Sigmoid colon (tissue), 3 donors: ENCODE measurements around the gene NLGN4Y.

Source experiments
- POLR2A ChIP-seq, 2 donors: fragments of 450-650 bp; IDR thresholded peaks; one replicate each; pipeline ENCODE4 v1.6.1; 2016; ENCODE audit warnings: antibody characterized with exemption in 2 of 2, mild to moderate bottlenecking in 2 of 2, moderate library complexity in 2 of 2
- TF ChIP-seq, protein P1 (sequence below), 4 experiments: fragments of 450-650 bp in 3 of 4; fragments of 200-600 bp in 1 of 4; IDR thresholded peaks; one replicate each; pipeline ENCODE4 v1.5.1; 2016 to 2019; ENCODE audit warnings: antibody characterized with exemption in 4 of 4, mild to moderate bottlenecking in 3 of 4, moderate library complexity in 2 of 4

- TF ChIP-seq, protein P1, sequence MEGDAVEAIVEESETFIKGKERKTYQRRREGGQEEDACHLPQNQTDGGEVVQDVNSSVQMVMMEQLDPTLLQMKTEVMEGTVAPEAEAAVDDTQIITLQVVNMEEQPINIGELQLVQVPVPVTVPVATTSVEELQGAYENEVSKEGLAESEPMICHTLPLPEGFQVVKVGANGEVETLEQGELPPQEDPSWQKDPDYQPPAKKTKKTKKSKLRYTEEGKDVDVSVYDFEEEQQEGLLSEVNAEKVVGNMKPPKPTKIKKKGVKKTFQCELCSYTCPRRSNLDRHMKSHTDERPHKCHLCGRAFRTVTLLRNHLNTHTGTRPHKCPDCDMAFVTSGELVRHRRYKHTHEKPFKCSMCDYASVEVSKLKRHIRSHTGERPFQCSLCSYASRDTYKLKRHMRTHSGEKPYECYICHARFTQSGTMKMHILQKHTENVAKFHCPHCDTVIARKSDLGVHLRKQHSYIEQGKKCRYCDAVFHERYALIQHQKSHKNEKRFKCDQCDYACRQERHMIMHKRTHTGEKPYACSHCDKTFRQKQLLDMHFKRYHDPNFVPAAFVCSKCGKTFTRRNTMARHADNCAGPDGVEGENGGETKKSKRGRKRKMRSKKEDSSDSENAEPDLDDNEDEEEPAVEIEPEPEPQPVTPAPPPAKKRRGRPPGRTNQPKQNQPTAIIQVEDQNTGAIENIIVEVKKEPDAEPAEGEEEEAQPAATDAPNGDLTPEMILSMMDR (IDR thresholded peaks at IDR 0.05) = no peak
- no peak for TF ChIP-seq POLR2A (IDR thresholded peaks at IDR 0.05)
Observed at GRCh38 chrY:14637551-14637950, 113.2 kb downstream of the NLGN4Y start.
